ENCODE measurements around the gene ZNF341.
A peak's percentile ranks its signal among the peaks of the same experiment; 100 is the strongest.

The ZNF341 gene

DNA sequence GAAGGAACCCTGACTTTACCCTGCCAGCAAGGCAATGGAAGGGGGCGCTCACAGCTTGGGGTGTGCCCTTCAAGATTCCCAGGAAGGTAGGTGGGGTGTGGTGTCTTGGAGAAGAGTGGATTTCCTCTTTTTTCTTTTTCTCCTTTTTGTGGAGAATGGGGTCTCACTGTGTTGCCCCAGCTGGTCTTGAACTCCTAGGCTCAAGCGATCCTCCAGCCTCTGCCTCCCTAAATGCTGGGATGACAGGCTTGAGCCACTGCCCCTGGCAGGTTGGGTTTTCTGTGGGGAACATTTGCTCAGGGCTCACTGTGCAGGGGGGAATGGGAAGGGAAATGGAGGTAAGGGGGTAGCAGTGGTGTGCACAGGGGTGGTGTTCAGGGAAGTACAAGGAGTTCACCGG, 4.0 kb upstream of the ZNF341 start:
- Histone ChIP-seq H3K9ac (no peak overlapping the region), H3K79me2 (no peaks in the 10 kb centered on the region), H3K4me1 (peaks cover 4% of the 10 kb centered on the region), H2AFZ (no peak overlapping the region), H3K27ac (no peak overlapping the region), H3K9me3 (ENCODE audit: control insufficient read depth, low read length) (no peaks in the 10 kb centered on the region), H3K36me3 (ENCODE audit: control insufficient read depth, insufficient read depth, low read length) (no peaks in the 10 kb centered on the region), H3K27me3 (ENCODE audit: control insufficient read depth, insufficient read depth, low read length) (no peaks in the 10 kb centered on the region), H3K4me2 (ENCODE audit: low read length) (no peak overlapping the region), H3K4me3 (ENCODE audit: low read depth, low read length) (no peak overlapping the region)
- TF ChIP-seq, protein P1, sequence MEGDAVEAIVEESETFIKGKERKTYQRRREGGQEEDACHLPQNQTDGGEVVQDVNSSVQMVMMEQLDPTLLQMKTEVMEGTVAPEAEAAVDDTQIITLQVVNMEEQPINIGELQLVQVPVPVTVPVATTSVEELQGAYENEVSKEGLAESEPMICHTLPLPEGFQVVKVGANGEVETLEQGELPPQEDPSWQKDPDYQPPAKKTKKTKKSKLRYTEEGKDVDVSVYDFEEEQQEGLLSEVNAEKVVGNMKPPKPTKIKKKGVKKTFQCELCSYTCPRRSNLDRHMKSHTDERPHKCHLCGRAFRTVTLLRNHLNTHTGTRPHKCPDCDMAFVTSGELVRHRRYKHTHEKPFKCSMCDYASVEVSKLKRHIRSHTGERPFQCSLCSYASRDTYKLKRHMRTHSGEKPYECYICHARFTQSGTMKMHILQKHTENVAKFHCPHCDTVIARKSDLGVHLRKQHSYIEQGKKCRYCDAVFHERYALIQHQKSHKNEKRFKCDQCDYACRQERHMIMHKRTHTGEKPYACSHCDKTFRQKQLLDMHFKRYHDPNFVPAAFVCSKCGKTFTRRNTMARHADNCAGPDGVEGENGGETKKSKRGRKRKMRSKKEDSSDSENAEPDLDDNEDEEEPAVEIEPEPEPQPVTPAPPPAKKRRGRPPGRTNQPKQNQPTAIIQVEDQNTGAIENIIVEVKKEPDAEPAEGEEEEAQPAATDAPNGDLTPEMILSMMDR (IDR thresholded peaks at IDR 0.05): no peak

DNA sequence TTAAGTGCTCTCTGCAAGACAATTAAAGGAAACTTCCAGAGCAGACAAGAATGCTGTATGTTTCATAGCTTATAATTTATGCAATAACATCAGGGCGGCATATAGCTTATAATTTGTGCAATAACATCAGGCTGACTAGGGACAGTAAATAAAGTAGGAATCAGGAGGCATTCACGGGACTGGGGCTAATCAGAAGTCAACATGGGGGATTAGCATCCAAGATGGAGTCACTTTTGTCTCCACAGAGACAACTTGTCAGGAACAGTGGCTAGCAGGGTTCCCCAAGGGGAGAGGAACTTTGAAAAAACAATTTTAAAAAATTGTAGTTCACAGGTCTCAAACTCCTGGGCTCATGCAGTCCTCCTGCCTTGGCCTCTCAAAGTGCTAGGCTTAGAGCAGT, 3.3 kb upstream of the ZNF341 start:
- no peak overlapping the region for H3K9ac ChIP-seq
- no peaks in the 10 kb centered on the region for H3K36me3 ChIP-seq (ENCODE audit: control insufficient read depth, insufficient read depth, low read length)
- H3K4me1 ChIP-seq: peaks cover 4% of the 10 kb centered on the region
- no peak overlapping the region for H3K27ac ChIP-seq
- no peak overlapping the region for H3K4me2 ChIP-seq (ENCODE audit: low read length)
- H3K79me2 ChIP-seq: no peaks in the 10 kb centered on the region
- no peaks in the 10 kb centered on the region for H3K9me3 ChIP-seq (ENCODE audit: control insufficient read depth, low read length)
- no peak overlapping the region for H3K4me3 ChIP-seq (ENCODE audit: low read depth, low read length)
- H2AFZ ChIP-seq: no peak overlapping the region
- TF ChIP-seq, protein P1 (IDR thresholded peaks at IDR 0.05): no peak
- H3K27me3 ChIP-seq (ENCODE audit: control insufficient read depth, insufficient read depth, low read length): no peaks in the 10 kb centered on the region

DNA sequence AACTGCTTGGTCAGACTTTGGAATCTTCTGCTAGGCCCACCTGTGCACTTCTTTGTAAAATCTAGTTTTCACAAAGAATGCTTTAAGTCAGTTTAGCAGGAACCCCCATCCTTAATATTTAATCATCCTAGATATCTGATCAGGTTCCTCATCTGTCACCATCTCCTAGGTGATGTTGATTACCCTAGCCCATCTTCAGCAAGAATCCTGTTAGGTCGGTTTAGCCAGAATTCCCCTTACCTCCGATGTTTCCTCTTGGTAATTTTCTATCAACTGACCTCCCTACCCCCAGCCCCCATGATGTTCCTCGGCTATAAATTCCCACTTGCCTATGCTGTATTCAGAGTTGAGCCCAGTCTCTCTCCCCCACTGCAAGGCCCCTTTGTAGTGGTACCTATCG, 2.7 kb upstream of the ZNF341 start:
- H3K79me2 ChIP-seq: no peaks in the 10 kb centered on the region
- no peak overlapping the region for H3K9ac ChIP-seq
- no peaks in the 10 kb centered on the region for H3K27me3 ChIP-seq (ENCODE audit: control insufficient read depth, insufficient read depth, low read length)
- no peak overlapping the region for H3K4me3 ChIP-seq (ENCODE audit: low read depth, low read length)
- H3K27ac ChIP-seq: peak overlapping the region; percentile 33
- H3K4me1 ChIP-seq: peaks cover 4% of the 10 kb centered on the region
- H3K4me2 ChIP-seq (ENCODE audit: low read length): no peak overlapping the region
- H3K9me3 ChIP-seq (ENCODE audit: control insufficient read depth, low read length): no peaks in the 10 kb centered on the region
- peak overlapping the region; percentile 54 for H2AFZ ChIP-seq
- no peaks in the 10 kb centered on the region for H3K36me3 ChIP-seq (ENCODE audit: control insufficient read depth, insufficient read depth, low read length)
- TF ChIP-seq, protein P1 (IDR thresholded peaks at IDR 0.05): no peak

DNA sequence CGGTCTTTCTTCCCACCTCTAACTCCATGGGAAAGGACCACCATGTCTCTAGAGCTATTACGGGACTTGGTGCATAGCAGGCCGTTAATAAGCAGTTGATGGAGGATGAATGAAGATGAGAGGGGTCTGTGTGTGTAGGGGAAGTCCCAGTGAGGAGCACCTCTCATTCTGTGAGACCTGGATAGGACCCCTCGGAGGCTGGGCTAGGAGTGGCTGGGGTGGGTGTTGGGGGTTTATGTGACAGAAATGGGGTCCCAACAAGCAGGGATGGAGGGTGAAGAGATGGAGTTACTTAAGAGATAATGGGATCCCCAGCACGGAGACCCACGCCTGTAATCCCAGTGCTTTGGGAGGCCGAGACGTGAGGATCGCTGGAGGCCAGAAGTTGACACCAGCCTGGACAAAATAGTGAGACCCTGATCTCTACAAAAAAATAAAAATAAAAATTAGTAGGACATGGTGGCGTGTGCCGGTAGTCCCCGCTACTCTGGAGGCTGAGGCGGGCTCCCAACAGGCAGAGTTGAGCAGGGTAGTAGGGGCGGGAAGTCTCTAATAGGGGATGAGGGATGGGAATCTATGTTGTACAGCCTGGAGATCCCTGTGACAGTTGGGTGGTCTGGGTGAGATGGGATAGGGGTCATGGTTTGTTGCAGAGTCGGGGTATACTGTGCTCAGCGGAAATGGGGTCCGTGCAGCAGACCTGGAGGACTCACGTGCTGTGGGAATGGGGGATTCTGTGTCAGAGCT, 677 bp upstream of the ZNF341 start:
- H3K36me3 ChIP-seq (ENCODE audit: control insufficient read depth, insufficient read depth, low read length): no peaks in the 10 kb centered on the region
- no peaks in the 10 kb centered on the region for H3K27me3 ChIP-seq (ENCODE audit: control insufficient read depth, insufficient read depth, low read length)
- peak overlapping the region; percentile 45 for H3K4me3 ChIP-seq (ENCODE audit: low read depth, low read length)
- TF ChIP-seq, protein P1 (IDR thresholded peaks at IDR 0.05): no peak
- no peak overlapping the region for H3K9ac ChIP-seq
- H3K4me2 ChIP-seq (ENCODE audit: low read length): peak overlapping the region; percentile 89
- no peaks in the 10 kb centered on the region for H3K9me3 ChIP-seq (ENCODE audit: control insufficient read depth, low read length)
- H3K4me1 ChIP-seq: no peaks in the 10 kb centered on the region
- H2AFZ ChIP-seq: peak overlapping the region; percentile 74
- H3K79me2 ChIP-seq: no peaks in the 10 kb centered on the region
- peak overlapping the region; percentile 55 for H3K27ac ChIP-seq
